Measurements from ENCODE around the gene ADCY10. TPM values are rescaled to one million over a fixed set of nuclear protein-coding genes. Genes with fewer than 3 reads are reported as not detected.

ADCY10 gene
- total and polyA plus RNA-seq, 9 of the 15 experiments (the other 6 are each of a cell fraction or from before 2014, with no cell fraction given): 0.08 to 0.86 (median 0.22) TPM

- TF ChIP-seq UBTF (IDR thresholded peaks at IDR 0.05; ENCODE audit: borderline replicate concordance in 1 of 2, low read depth in 2 of 2, low read length in 2 of 2) (no peak), FOXK2 (conservative IDR thresholded peaks at IDR 0.05 in 1 of 2, IDR thresholded peaks at IDR 0.05 in 1 of 2; ENCODE audit: low read depth in 2 of 2) (peak in 1 of 2 experiments; percentile 24; a peak in 1 of 4 replicates), GTF2A2 (tag; IDR thresholded peaks at IDR 0.05) (0 out of 2 replicates have a peak, but pooled peaks have one; percentile 16), NFATC3 (IDR thresholded peaks at IDR 0.05) (0 out of 2 replicates have a peak, but pooled peaks have one; percentile 24), TBL1XR1 (IDR thresholded peaks at IDR 0.05; ENCODE audit: low read length in 2 of 2) (peak in 1 of 2 experiments; percentile 47; a peak in 1 of 4 replicates), JUND (IDR thresholded peaks at IDR 0.05; ENCODE audit: borderline replicate concordance, low read depth, low read length) (no peak; the same call in 1 of the 2 replicates), JUND (tag; IDR thresholded peaks at IDR 0.05; ENCODE audit: borderline replicate concordance, low read depth, low read length) (peak; percentile 4; the same call in 2 of the 3 replicates), ETV6 (IDR thresholded peaks at IDR 0.05; ENCODE audit: borderline replicate concordance in 1 of 2, low read depth in 2 of 2, low read length in 1 of 2) (no peak), ETV6 (CRISPR knock-in tag; IDR thresholded peaks at IDR 0.05; ENCODE audit: borderline replicate concordance) (no peak), PREB (CRISPR knock-in tag; IDR thresholded peaks at IDR 0.05) (no peak), CC2D1A (IDR thresholded peaks at IDR 0.05) (peak; percentile 34; the same call in 1 of the 2 replicates), PRPF4 (IDR thresholded peaks at IDR 0.05; ENCODE audit: insufficient read depth, low read depth, low read length, poor library complexity, severe bottlenecking) (no peak), FOXK1 (CRISPR knock-in tag; IDR thresholded peaks at IDR 0.05; ENCODE audit: borderline replicate concordance) (no peak), TAF7 (tag; IDR thresholded peaks at IDR 0.05) (0 out of 2 replicates have a peak, but pooled peaks have one; percentile 56), TAF9B (IDR thresholded peaks at IDR 0.05; ENCODE audit: partially characterized antibody) (peak; percentile 63), RAD21 (CRISPR knock-in tag; conservative IDR thresholded peaks at IDR 0.05 in 1 of 2, IDR thresholded peaks at IDR 0.05 in 1 of 2) (0 out of 4 replicates have a peak, but pooled peaks of 1 of the 2 experiments have one; percentile 7), HDAC6 (IDR thresholded peaks at IDR 0.05; ENCODE audit: low read depth, low read length) (no peak), ZNF277 (CRISPR knock-in tag; IDR thresholded peaks at IDR 0.05; ENCODE audit: borderline replicate concordance) (no peak), CREB3 (tag; conservative IDR thresholded peaks at IDR 0.05; ENCODE audit: low read depth) (0 out of 2 replicates have a peak, but pooled peaks have one; percentile 33), ZNF830 (CRISPR knock-in tag; IDR thresholded peaks at IDR 0.05) (no peak)
Measured at GRCh38 chr1:167923324-167924056, 9.6 kb upstream of the ADCY10 start (continued).
